Activated CD8-positive, alpha-beta memory T cell treated with anti-CD3 and anti-CD28 coated beads, Interleukin-2, amount 50 U/mL, for 1 hour (primary cell): ENCODE results near the gene DDHD1.

Experiments
- DNase-seq: peaks from one replicate; pipeline ENCODE4 v3.0.0-alpha.2; 2020; ENCODE audit errors: extremely low read depth

The DDHD1 gene

GRCh38 chr14:52995998-52996397 lies 157.1 kb downstream of the DDHD1 start:
- no peak for DNase-seq

GRCh38 chr14:52992236-52992870 lies 160.8 kb downstream of the DDHD1 start:
- no peak for DNase-seq

GRCh38 chr14:52988139-52988538 lies 165.0 kb downstream of the DDHD1 start:
- DNase-seq: no peak

GRCh38 chr14:52987514-52987913 lies 165.6 kb downstream of the DDHD1 start:
- DNase-seq: no peak

GRCh38 chr14:52987042-52987441 lies 166.1 kb downstream of the DDHD1 start:
- DNase-seq: no peak
